ENCODE data around the gene INTS11.
"Not testable (repeated sequence)": the region's sequence is repeated elsewhere in the genome, so short reads cannot be mapped to it uniquely, and the experiment has no call there.

INTS11 gene

DNA sequence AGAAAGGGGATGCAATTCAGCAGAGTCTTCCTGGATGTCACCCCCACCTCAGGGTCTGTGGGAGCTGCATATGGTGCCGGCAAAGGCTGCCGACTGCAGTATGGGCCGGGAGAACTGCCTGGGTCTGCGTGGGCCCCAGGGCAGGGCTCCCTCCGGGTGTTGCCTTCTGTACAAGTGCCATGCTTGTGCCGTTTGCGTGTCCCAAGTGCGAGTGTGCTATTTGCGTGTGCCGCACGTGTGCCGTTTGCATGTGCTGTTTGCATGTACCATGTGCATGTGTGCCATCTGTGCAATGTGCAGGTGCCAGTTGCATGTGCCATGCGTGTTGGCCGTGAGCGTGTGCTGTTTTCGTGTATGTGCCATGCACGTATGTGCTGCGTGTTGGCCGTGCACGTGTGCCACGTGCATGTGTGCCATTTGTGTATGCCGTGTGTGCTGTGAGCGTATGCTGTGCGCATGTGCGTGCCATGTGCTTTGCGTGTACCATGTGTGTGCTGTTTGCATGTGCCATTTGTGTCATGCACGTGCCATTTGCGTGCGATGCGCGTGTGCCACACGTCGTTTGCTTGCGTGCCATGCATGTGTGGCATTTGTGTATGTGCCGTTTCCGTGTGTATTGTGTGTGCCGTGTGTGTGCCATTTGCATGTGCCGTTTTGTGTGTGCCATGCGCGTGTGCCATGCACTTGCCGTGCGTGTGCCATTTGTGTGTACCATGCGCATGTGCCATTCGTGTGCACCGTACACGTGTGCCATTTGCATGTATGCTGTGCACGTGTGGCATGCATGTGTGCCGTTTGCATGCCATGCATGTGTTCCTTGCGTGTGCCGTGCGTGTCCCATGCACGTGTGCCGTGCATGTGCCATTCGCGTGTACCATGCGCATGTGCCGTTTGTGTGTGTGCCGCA lies 5.1 kb upstream of the INTS11 start:
- no peak for DNase-seq

DNA sequence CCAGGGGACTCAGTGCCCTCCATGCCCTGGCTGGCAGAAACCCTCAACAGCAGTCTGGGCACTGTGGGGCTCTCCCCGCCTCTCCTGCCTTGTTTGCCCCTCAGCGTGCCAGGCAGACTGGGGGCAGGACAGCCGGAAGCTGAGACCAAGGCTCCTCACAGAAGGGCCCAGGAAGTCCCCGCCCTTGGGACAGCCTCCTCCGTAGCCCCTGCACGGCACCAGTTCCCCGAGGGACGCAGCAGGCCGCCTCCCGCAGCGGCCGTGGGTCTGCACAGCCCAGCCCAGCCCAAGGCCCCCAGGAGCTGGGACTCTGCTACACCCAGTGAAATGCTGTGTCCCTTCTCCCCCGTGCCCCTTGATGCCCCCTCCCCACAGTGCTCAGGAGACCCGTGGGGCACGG lies 3.8 kb upstream of the INTS11 start:
- no peak for DNase-seq

GRCh38 chr1:1327291-1327690 lies 2.8 kb upstream of the INTS11 start:
- no peak for DNase-seq

DNA sequence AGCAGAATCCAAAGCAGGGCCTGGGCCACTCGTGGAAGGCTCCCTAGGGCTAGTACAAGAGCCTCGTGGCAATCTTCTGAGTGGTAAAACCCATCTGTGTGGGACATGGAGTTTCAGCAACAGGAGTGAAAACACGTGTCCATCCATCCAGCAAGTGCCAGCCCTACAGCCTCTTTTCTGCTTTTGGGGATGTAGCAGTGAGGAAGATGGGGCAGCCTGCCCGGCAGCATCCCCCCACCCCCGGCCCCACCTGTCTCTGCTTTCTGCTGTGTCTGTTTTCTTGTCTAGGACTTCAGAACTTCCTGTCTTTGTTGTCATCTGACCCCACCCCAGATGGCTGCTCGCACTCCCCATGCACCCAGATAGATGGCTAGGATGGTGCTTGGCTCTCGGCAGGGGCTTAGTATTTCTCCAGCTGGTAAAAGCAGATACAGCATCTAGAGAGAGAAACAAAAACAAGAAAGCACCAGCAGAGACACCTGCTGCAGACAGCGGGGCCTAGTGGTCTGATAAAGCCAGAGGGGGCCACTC lies 1.7 kb upstream of the INTS11 start:
- DNase-seq: no peak

DNA sequence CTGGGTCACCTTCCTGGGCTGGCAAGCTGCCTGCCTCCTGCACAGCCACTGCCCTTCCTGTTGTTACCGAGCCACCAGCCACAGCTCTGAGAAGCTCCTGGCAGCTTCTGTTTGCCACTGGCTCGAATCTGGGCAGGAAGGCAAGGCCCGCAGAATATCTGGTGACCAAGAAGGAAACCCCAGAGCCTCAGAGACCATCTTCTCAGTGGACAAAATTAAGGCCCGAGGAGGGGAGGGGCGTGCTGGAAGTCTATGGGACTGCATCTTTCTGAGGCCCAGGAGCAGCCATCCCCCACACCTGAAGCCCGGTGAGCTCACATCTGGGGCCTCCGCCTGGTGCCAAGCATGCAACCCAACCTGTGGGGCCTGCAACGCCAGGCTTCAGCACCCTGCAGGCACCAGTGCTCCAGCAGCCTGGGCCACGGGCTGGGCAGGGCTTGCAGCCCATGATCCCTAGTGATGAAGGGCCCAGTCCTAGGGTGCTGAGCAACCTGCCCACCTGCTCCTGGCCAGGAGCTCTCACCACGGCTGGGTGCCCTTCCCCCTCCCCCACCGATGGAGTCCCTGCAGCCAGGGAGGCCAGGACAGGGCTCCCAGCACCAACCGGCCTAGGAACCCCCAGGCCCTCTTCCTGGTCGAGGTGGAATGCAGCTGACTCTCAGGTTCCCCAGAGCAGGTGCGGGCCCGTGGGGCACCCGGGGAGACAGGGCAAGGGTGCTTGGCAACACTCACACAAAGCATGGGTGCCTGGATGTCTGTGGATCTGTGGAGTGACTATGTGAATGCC lies 1.0 kb upstream of the INTS11 start:
- no peak for DNase-seq

GRCh38 chr1:1324084-1324523 lies 356 bp downstream of the INTS11 start:
- no peak for DNase-seq

GRCh38 chr1:1322952-1323351 lies 1.5 kb downstream of the INTS11 start:
- DNase-seq: no peak

GRCh38 chr1:1322418-1322817 lies 2.0 kb downstream of the INTS11 start:
- DNase-seq: no peak

GRCh38 chr1:1321477-1321876 lies 3.0 kb downstream of the INTS11 start:
- no peak for DNase-seq

DNA sequence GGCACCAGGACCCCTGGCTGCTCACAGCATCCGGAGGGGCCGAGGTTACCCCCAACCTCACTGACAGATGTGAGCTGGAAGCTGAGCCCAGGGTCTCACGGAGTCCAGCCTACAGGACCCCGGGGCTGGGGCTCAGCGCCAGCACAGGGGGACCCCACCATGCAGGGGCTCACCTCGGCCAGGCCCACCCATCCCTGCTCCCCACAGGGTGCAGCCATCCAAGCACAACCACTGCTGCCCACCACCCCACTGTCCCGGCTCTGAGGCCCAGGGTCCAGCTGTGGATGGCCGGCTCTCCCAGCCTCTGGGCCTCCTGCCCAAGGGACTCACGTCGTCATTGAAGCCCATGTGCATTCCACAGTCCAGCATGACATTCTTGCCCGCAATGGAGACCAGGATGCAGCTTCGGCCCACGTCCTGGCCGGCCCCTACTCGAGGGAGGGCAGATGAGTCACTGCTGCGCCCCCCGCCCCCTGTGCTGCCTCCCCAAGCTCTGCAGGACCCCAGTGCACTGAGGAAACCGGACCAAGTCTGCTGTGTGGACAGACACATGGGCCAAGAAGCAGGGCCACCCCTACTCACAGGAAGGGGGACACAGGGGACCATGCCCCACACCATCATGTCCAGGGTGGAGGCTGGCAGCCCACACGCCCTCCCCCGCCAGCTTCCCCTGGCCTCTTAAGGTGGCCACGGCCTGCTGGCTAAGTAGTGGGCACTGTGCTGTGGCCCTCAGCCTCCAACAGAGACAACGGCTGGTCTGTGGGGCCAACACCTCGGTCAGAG lies 3.6 kb downstream of the INTS11 start:
- no peak for DNase-seq

GRCh38 chr1:1319646-1319941 lies 4.9 kb downstream of the INTS11 start:
- DNase-seq: no peak

- DNase-seq: no peak
Observed at GRCh38 chr1:1318777-1319645, 5.4 kb downstream of the INTS11 start.

- DNase-seq: peak; percentile 82
Observed at GRCh38 chr1:1318131-1318652, 6.3 kb downstream of the INTS11 start.

DNA sequence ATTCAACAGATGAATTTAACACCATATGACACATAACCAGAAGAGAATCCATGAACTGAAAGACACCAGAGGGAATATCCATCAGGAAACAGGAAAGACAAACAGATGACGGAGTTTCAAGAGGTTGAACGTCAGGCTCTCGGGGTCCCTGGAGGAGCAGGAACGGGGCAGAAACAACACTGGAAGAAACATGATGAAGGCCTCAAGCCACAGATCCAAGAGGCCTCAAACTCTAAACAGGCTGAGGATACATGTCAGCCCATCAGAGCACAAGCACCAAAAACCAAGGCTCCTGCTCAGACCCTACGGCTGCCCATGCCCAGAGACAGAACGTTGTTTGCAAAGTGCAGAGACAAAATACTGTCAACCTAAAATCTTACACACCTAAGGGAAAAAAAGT lies 7.0 kb downstream of the INTS11 start:
- no peak for DNase-seq

GRCh38 chr1:1316199-1316598 lies 8.3 kb downstream of the INTS11 start:
- DNase-seq: not testable (repeated sequence)

DNA sequence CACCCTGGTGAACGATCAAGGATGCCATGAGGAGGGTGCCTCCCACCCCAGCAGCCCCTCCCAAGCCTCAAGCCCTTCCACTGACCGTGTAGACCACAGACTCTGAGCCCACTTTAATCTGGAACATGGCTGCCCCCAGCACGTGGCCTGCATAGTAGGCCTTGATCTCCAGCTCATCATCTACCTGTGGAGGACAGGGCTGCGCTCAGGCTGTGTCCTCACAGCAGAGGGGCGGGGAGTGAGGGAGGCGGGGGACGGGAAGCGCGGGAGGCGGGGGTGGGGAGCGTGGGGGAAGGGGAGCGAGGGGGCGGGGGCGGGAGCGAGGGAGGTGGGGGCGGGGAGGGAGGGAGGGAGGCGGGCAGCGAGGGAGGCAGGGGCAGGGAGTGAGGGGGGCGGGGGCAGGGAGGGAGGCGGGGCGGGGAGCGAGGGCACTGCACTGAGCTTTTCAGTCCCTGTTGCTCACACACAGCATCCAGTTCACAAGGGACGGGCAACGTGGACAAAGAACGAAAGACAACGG lies 9.0 kb downstream of the INTS11 start:
- DNase-seq: no peak

DNA sequence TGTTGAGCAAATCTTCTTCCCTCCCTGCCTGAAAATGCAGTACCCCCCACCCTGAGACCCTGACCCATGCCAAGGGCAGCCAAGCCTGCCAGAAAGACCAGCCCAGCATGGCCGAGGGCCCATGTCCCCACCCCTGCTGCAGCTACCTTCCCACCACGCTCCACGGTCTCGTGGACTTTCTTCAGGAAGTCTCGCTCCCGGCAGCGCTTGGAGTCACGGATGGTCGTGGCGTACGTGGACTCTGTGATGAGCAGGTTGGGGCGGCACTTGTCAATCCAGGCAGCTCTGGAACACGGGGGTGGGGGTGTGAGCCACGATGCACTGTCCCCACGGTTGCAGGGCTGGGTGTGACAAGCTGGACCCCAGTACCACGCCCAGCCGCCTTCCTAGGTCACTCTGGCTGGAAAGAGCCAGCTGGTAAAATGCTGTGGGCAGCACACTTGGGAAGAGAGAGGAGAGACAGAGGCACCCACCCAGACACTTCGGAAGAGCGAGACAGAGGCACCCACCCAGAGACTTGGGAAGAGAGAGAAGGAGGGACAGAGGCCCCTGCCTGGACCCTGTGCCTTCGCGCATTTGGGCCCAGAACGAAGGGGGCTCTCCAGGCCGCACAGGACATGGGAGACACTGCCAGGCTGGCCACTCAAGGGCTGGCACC lies 9.7 kb downstream of the INTS11 start:
- no peak for DNase-seq

GRCh38 chr1:1314237-1314586 lies 10.2 kb downstream of the INTS11 start:
- DNase-seq: no peak

- DNase-seq: no peak
Observed at GRCh38 chr1:1313500-1314236, 10.8 kb downstream of the INTS11 start.

All from T1000 (cell line).